Mammary epithelial cell (primary cell): ENCODE results near the gene XRCC5.

Experiments
- EZH2 ChIP-seq: IDR thresholded peaks from 2 replicates; pipeline ENCODE4 v1.6.1; 2012; ENCODE audit warnings: low read length, inconsistent platforms, borderline replicate concordance
- TF ChIP-seq, protein P1 (sequence below), 2 donors: IDR thresholded peaks in 1 of 2; conservative IDR thresholded peaks in 1 of 2; 2 replicates each; pipeline ENCODE4 v1.5.1; 2011 to 2012; ENCODE audit warnings: inconsistent platforms in 2 of 2, low read length in 2 of 2, mild to moderate bottlenecking in 2 of 2, control low read depth in 1 of 2, low read depth in 1 of 2; ENCODE audit not compliant: insufficient read depth in 1 of 2; ENCODE audit errors: extremely low read depth in 1 of 2

DNA sequence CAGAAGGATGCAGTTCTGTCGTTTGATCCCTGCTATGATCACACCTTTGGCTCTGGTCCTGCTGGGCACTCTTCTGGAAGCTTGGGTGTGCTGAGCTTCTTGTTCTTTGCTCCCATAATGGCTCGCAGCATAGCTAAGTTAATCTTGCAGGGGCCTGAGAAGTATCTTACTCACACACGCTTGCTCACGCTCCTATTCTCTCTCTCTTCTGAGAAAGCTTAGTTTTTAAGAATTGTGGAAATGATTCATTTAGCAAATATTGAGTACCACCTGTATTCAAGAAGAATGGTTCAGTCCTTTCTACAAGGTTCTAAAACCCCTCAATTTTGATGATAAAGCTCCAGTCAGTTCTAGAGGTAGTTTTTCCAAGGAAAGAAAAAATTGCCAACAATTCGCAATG, 40.6 kb downstream of the XRCC5 start:
- TF ChIP-seq, protein P1, sequence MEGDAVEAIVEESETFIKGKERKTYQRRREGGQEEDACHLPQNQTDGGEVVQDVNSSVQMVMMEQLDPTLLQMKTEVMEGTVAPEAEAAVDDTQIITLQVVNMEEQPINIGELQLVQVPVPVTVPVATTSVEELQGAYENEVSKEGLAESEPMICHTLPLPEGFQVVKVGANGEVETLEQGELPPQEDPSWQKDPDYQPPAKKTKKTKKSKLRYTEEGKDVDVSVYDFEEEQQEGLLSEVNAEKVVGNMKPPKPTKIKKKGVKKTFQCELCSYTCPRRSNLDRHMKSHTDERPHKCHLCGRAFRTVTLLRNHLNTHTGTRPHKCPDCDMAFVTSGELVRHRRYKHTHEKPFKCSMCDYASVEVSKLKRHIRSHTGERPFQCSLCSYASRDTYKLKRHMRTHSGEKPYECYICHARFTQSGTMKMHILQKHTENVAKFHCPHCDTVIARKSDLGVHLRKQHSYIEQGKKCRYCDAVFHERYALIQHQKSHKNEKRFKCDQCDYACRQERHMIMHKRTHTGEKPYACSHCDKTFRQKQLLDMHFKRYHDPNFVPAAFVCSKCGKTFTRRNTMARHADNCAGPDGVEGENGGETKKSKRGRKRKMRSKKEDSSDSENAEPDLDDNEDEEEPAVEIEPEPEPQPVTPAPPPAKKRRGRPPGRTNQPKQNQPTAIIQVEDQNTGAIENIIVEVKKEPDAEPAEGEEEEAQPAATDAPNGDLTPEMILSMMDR (conservative IDR thresholded peaks at IDR 0.05 in 1 of 2, IDR thresholded peaks at IDR 0.05 in 1 of 2; ENCODE audit: extremely low read depth in 1 of 2, insufficient read depth in 1 of 2, low read depth in 1 of 2, low read length in 2 of 2) = no peak
- no peak for TF ChIP-seq EZH2
